HPDE6-E6E7 (cell line): ENCODE data around the gene MKNK2.
"Not testable (repeated sequence)": the region's sequence is repeated elsewhere in the genome, so short reads cannot be mapped to it uniquely, and the experiment has no call there.

Experiments used
- DNase-seq: peaks from one replicate; pipeline ENCODE4 v3.0.0; 2011; ENCODE audit warnings: missing footprints; ENCODE audit errors: extremely low spot score

Gene MKNK2

GRCh38 chr19:2044709-2045500 is 6.1 kb downstream of the MKNK2 start:
- no peak for DNase-seq

- DNase-seq = no peak
Observed at GRCh38 chr19:2043961-2044708, 6.9 kb downstream of the MKNK2 start.

GRCh38 chr19:2043251-2043641 is 7.8 kb downstream of the MKNK2 start:
- no peak for DNase-seq

GRCh38 chr19:2042485-2043250 is 8.4 kb downstream of the MKNK2 start:
- DNase-seq = no peak

GRCh38 chr19:2041683-2042484 is 9.2 kb downstream of the MKNK2 start:
- DNase-seq = peak; percentile 55

GRCh38 chr19:2041433-2041682 is 9.7 kb downstream of the MKNK2 start:
- DNase-seq = no peak

- DNase-seq = no peak
Observed at GRCh38 chr19:2040647-2041432, 10.2 kb downstream of the MKNK2 start.

GRCh38 chr19:2039959-2040646 is 10.9 kb downstream of the MKNK2 start:
- DNase-seq = no peak

- no peak for DNase-seq
Observed at GRCh38 chr19:2039089-2039958, 11.7 kb downstream of the MKNK2 start.

GRCh38 chr19:2038284-2039088 is 12.6 kb downstream of the MKNK2 start:
- no peak for DNase-seq

GRCh38 chr19:2037651-2038255 is 13.3 kb downstream of the MKNK2 start:
- no peak for DNase-seq

- DNase-seq = no peak
Observed at GRCh38 chr19:2036424-2036823, 14.6 kb downstream of the MKNK2 start.

- no peak for DNase-seq
Observed at GRCh38 chr19:2035590-2035991, 15.5 kb downstream of the MKNK2 start.

- DNase-seq = no peak
Observed at GRCh38 chr19:2034729-2035589, 16.1 kb downstream of the MKNK2 start.

- not testable (repeated sequence) for DNase-seq
Observed at GRCh38 chr19:2034253-2034652, 16.8 kb downstream of the MKNK2 start.

GRCh38 chr19:2033825-2034159 is 17.3 kb downstream of the MKNK2 start:
- no peak for DNase-seq

GRCh38 chr19:2033115-2033824 is 17.8 kb downstream of the MKNK2 start:
- no peak for DNase-seq
